H1 (cell line): Measurements from ENCODE around the gene SMG5. TPM values are rescaled to one million over a fixed set of nuclear protein-coding genes. Genes with fewer than 3 reads are reported as not detected.

Experiments used
- CTCF ChIA-PET: fragments of 300-600 bp; sonication (Branson Sonifier 250); formaldehyde crosslinking; loops from one replicate; lab custom pipeline; 2021; ENCODE audit not compliant: partially characterized antibody; lab: Charles Lee
- POLR2A ChIA-PET: fragments of 300-600 bp; sonication (Branson Sonifier 250); formaldehyde crosslinking; loops from one replicate; lab custom pipeline; 2021; ENCODE audit warnings: inconsistent platforms; ENCODE audit not compliant: partially characterized antibody; lab: Charles Lee
- DNase-seq, 2 experiments: peaks; one replicate each; pipeline versions ENCODE4 v3.0.0 to v3.0.0-alpha.2; 2010 to 2022; ENCODE audit warnings: low spot score in 2 of 2, low read depth in 1 of 2, mixed read lengths in 1 of 2
- FAIRE-seq: peaks from 2 replicates; lab custom pipeline; 2011; peaks lifted over from hg19 to GRCh38; lab: Jason Lieb, UNC
- H2AFZ ChIP-seq: 2 replicates; pipeline ENCODE4 v1.8.1; 2012; ENCODE audit warnings: low read length, inconsistent platforms
- H2AK5ac ChIP-seq: 2 replicates; pipeline ENCODE4 v1.6.1; 2013; ENCODE audit warnings: low read depth, low read length
- H2BK120ac ChIP-seq: replicated peaks from 2 replicates; pipeline ENCODE3; 2013; ENCODE audit warnings: low read depth, low read length, inconsistent platforms
- H2BK12ac ChIP-seq: 2 replicates; pipeline ENCODE4 v1.6.1; 2013; ENCODE audit warnings: low read depth, low read length
- H2BK15ac ChIP-seq: 2 replicates; pipeline ENCODE4 v1.6.1; 2013; ENCODE audit warnings: low read length
- H2BK20ac ChIP-seq: 2 replicates; pipeline ENCODE4 v1.6.1; 2013; ENCODE audit warnings: low read length
- H2BK5ac ChIP-seq: 2 replicates; pipeline ENCODE4 v1.6.1; 2013; ENCODE audit warnings: low read depth, low read length
- H3K14ac ChIP-seq: 2 replicates; pipeline ENCODE4 v1.6.1; 2013; ENCODE audit warnings: inconsistent platforms; ENCODE audit not compliant: insufficient read length
- H3K18ac ChIP-seq: 2 replicates; pipeline ENCODE4 v1.6.1; 2013; ENCODE audit warnings: low read length; ENCODE audit errors: extremely low read depth
- H3K23ac ChIP-seq: 2 replicates; pipeline ENCODE4 v1.6.1; 2013; ENCODE audit warnings: inconsistent platforms; ENCODE audit not compliant: insufficient read length
- H3K23me2 ChIP-seq: 2 replicates; pipeline ENCODE4 v1.6.1; 2013; ENCODE audit warnings: low read depth, low read length
- H3K27ac ChIP-seq: 2 replicates; pipeline ENCODE4 v1.6.1; 2011; ENCODE audit warnings: low read depth, low read length, inconsistent platforms
- H3K27me3 ChIP-seq, 4 experiments: replicated peaks in 1 of 4; 1 replicate in 1 of 4; 2 replicates in 3 of 4; pipeline versions ENCODE4 v1.6.1 to v1.8.1; 2011 to 2013; ENCODE audit warnings: low read length in 3 of 4, mild to moderate bottlenecking in 3 of 4, inconsistent platforms in 2 of 4, mixed read lengths in 2 of 4, moderate library complexity in 1 of 4; ENCODE audit not compliant: control insufficient read depth in 3 of 4, insufficient read depth in 3 of 4; ENCODE audit errors: extremely low read depth in 1 of 4
- H3K36me3 ChIP-seq, 4 experiments: 2 replicates each; pipeline versions ENCODE4 v1.6.1 to v1.8.1; 2011 to 2013; ENCODE audit warnings: mild to moderate bottlenecking in 4 of 4, low read length in 3 of 4, moderate library complexity in 2 of 4, control low read depth in 1 of 4, inconsistent platforms in 1 of 4; ENCODE audit not compliant: insufficient read depth in 4 of 4, control insufficient read depth in 2 of 4
- H3K4ac ChIP-seq: replicated peaks from 2 replicates; pipeline ENCODE3; 2013; ENCODE audit warnings: low read length, low read depth, mixed read lengths, inconsistent platforms; ENCODE audit not compliant: insufficient read length
- H3K4me1 ChIP-seq, 4 experiments: replicated peaks in 1 of 4; 1 replicate in 1 of 4; 2 replicates in 3 of 4; pipeline versions ENCODE4 v1.6.1 to v1.8.1; 2011 to 2013; ENCODE audit warnings: low read length in 3 of 4, inconsistent platforms in 2 of 4, mixed read lengths in 1 of 4; ENCODE audit not compliant: insufficient read depth in 4 of 4, control insufficient read depth in 3 of 4
- H3K4me2 ChIP-seq, 2 experiments: 2 replicates each; pipeline versions ENCODE4 v1.6.1 to v1.8.1; 2011 to 2013; ENCODE audit warnings: low read depth in 2 of 2, low read length in 2 of 2, control low read depth in 1 of 2, inconsistent platforms in 1 of 2, mild to moderate bottlenecking in 1 of 2; ENCODE audit not compliant: insufficient read depth in 1 of 2
- H3K4me3 ChIP-seq, 4 experiments: fragments of 200-600, 300-600 bp in 1 of 4; sonication (generic), shearing (Covaris generic), sonication (Bioruptor Twin) in 1 of 4; 2 replicates each; pipeline versions ENCODE4 v1.5.1 to v1.8.1; 2011 to 2016; ENCODE audit warnings: low read length in 4 of 4, low read depth in 3 of 4, control low read depth in 2 of 4, inconsistent platforms in 2 of 4, mild to moderate bottlenecking in 2 of 4, mixed read lengths in 1 of 4, moderate library complexity in 1 of 4; ENCODE audit not compliant: insufficient read depth in 2 of 4; ENCODE audit errors: extremely low read depth in 1 of 4
- H3K56ac ChIP-seq: replicated peaks from 2 replicates; pipeline ENCODE3; 2013; ENCODE audit warnings: low read depth, mild to moderate bottlenecking, mixed read lengths, low read length, inconsistent platforms; ENCODE audit not compliant: insufficient read length
- H3K79me1 ChIP-seq: 2 replicates; pipeline ENCODE4 v1.6.1; 2013; ENCODE audit warnings: low read depth, low read length, control low read depth
- H3K79me2 ChIP-seq, 2 experiments: 2 replicates each; pipeline versions ENCODE4 v1.6.1 to v1.8.1; 2012 to 2013; ENCODE audit warnings: low read length in 2 of 2, mild to moderate bottlenecking in 2 of 2, inconsistent platforms in 1 of 2; ENCODE audit not compliant: insufficient read depth in 2 of 2, control insufficient read depth in 1 of 2
- H3K9ac ChIP-seq, 4 experiments: replicated peaks in 1 of 4; 1 replicate in 1 of 4; 2 replicates in 3 of 4; pipeline versions ENCODE4 v1.6.1 to v1.8.1; 2011 to 2013; ENCODE audit warnings: low read depth in 3 of 4, low read length in 3 of 4, control low read depth in 2 of 4, mild to moderate bottlenecking in 2 of 4, moderate library complexity in 2 of 4, inconsistent platforms in 1 of 4; ENCODE audit errors: extremely low read depth in 1 of 4
- H3K9me3 ChIP-seq, 2 experiments: 2 replicates each; pipeline versions ENCODE4 v1.6.1 to v1.8.1; 2012 to 2013; ENCODE audit warnings: mild to moderate bottlenecking in 2 of 2, moderate library complexity in 2 of 2, control low read depth in 1 of 2, inconsistent platforms in 1 of 2, low read depth in 1 of 2, low read length in 1 of 2, mixed read lengths in 1 of 2; ENCODE audit not compliant: insufficient read depth in 2 of 2
- H4K20me1 ChIP-seq, 2 experiments: replicated peaks in 1 of 2; 2 replicates each; pipeline versions ENCODE3 to v1.8.1; 2011 to 2013; ENCODE audit warnings: inconsistent platforms in 2 of 2, low read length in 2 of 2, mild to moderate bottlenecking in 1 of 2; ENCODE audit not compliant: insufficient read depth in 2 of 2, control insufficient read depth in 1 of 2
- H4K5ac ChIP-seq: 2 replicates; pipeline ENCODE4 v1.6.1; 2013; ENCODE audit warnings: low read length, low read depth, mixed read lengths, inconsistent platforms; ENCODE audit not compliant: insufficient read length
- H4K8ac ChIP-seq: 2 replicates; pipeline ENCODE4 v1.8.0; 2013; ENCODE audit warnings: mild to moderate bottlenecking, moderate library complexity, low read length, inconsistent platforms; ENCODE audit not compliant: insufficient read depth; ENCODE audit errors: extremely low read depth
- H4K91ac ChIP-seq: replicated peaks from 2 replicates; pipeline ENCODE3; 2013; ENCODE audit warnings: low read length, mixed read lengths, inconsistent platforms; ENCODE audit not compliant: insufficient read length
- ASH2L ChIP-seq: fragments of 200-600, 300-600 bp; sonication (generic); IDR thresholded peaks from one replicate; pipeline ENCODE4 v1.7.1; 2017; ENCODE audit warnings: low read length
- BACH1 ChIP-seq: IDR thresholded peaks from 2 replicates; pipeline ENCODE4 v1.6.1; 2012; ENCODE audit warnings: low read length, improper control_type of control experiment
- EP300 ChIP-seq, 2 experiments: IDR thresholded peaks; 1 replicate in 1 of 2; 2 replicates in 1 of 2; pipeline ENCODE4 v1.6.1; 2011 to 2012; ENCODE audit warnings: low read depth in 2 of 2, low read length in 2 of 2, mild to moderate bottlenecking in 2 of 2, borderline replicate concordance in 1 of 2, inconsistent platforms in 1 of 2, moderate library complexity in 1 of 2
- GTF2F1 ChIP-seq: IDR thresholded peaks from 2 replicates; pipeline ENCODE4 v1.6.1; 2012; ENCODE audit warnings: low read depth, low read length, improper control_type of control experiment, borderline replicate concordance
- JUN ChIP-seq: IDR thresholded peaks from 2 replicates; pipeline ENCODE4 v1.6.1; 2011; ENCODE audit warnings: low read depth, mild to moderate bottlenecking, improper control_type of control experiment, low read length
- KDM4A ChIP-seq: IDR thresholded peaks from one replicate; pipeline ENCODE4 v1.7.1; 2012; ENCODE audit warnings: low read depth, mild to moderate bottlenecking, moderate library complexity, low read length, inconsistent platforms; ENCODE audit not compliant: severe bottlenecking
- NRF1 ChIP-seq: IDR thresholded peaks from 2 replicates; pipeline ENCODE4 v1.6.1; 2011; ENCODE audit warnings: mild to moderate bottlenecking, low read depth, low read length, improper control_type of control experiment
- PHF8 ChIP-seq: fragments of 200-600 bp; sonication (generic); conservative IDR thresholded peaks from 2 replicates; pipeline ENCODE4 v1.7.1; 2012; ENCODE audit warnings: low read depth, mild to moderate bottlenecking, inconsistent platforms, low read length, moderate library complexity
- POLR2A ChIP-seq, 2 experiments: IDR thresholded peaks; 1 replicate in 1 of 2; 2 replicates in 1 of 2; pipeline ENCODE4 v1.6.1; 2011; ENCODE audit warnings: low read depth in 2 of 2, low read length in 2 of 2, mild to moderate bottlenecking in 2 of 2; ENCODE audit errors: control extremely low read depth in 1 of 2
- POU5F1 ChIP-seq: IDR thresholded peaks from 2 replicates; pipeline ENCODE4 v1.6.1; 2011; ENCODE audit warnings: low read depth, mild to moderate bottlenecking, low read length, moderate library complexity
- RNF2 ChIP-seq: fragments of 200-900, 300-1000 bp; sonication (generic); IDR thresholded peaks from 2 replicates; pipeline ENCODE4 v1.7.1; 2016; ENCODE audit warnings: borderline replicate concordance, low read depth, mild to moderate bottlenecking, antibody characterized with exemption, low read length; ENCODE audit not compliant: poor library complexity, severe bottlenecking; ENCODE audit errors: missing control alignments
- SIN3A ChIP-seq, 2 experiments: IDR thresholded peaks in 1 of 2; conservative IDR thresholded peaks in 1 of 2; 2 replicates each; pipeline ENCODE4 v1.6.1; 2011 to 2012; ENCODE audit warnings: low read length in 2 of 2, improper control_type of control experiment in 1 of 2, low read depth in 1 of 2, mild to moderate bottlenecking in 1 of 2
- SP4 ChIP-seq: IDR thresholded peaks from 2 replicates; pipeline ENCODE4 v1.6.1; 2012; ENCODE audit warnings: low read length, inconsistent platforms
- SRF ChIP-seq: IDR thresholded peaks from 2 replicates; pipeline ENCODE4 v1.6.1; 2011; ENCODE audit warnings: mild to moderate bottlenecking, low read depth, low read length, moderate library complexity
- WGBS, 2 experiments: shearing (Covaris generic) in 1 of 2; methylation state at CpG; one replicate each; pipeline versions ENCODE4 v1.1.6 to v1.1.7; 2013 to 2015; ENCODE audit warnings: low lambda C conversion rate in 2 of 2, mixed read lengths in 2 of 2, inconsistent platforms in 1 of 2, low coverage in 1 of 2, missing lambda C conversion rate in 1 of 2; ENCODE audit not compliant: insufficient replicate concordance in 2 of 2, insufficient coverage in 1 of 2, insufficient read length in 1 of 2; ENCODE audit errors: extremely low coverage in 1 of 2, missing lambda C conversion rate in 1 of 2; 5-methylcytosine and 5-hydroxymethylcytosine counted together
- polyA plus RNA-seq, 7 experiments: library from polyadenylated mRNA; depleted of rRNA in 3 of 7; stranded (reverse) in 5 of 7; unstranded in 2 of 7; fragments of >200 nt in 5 of 7; fragments of 200-250 nt in 2 of 7; gene quantifications; 1 replicate in 5 of 7; 2 replicates in 1 of 7; 4 replicates in 1 of 7; pipeline versions ENCODE4 v1.2.1 to v1.2.3, GENCODE V29; 2011 to 2013; ENCODE audit warnings: missing spikeins in 2 of 7, mixed read lengths in 2 of 7
- total RNA-seq: library from RNA; stranded (reverse); fragmentation: NEBNext Ultra II Directional; extraction: Animal tissue kit (Norgen Biotek cat#: 25700); gene quantifications from 2 replicates; pipeline ENCODE4 v1.2.1, GENCODE V29; 2021

The SMG5 gene
- total and polyA plus RNA-seq, 2 of the 8 experiments (the other 6 are each of a cell fraction or from before 2014, with no cell fraction given) = 32.7 to 98.0 TPM

DNA sequence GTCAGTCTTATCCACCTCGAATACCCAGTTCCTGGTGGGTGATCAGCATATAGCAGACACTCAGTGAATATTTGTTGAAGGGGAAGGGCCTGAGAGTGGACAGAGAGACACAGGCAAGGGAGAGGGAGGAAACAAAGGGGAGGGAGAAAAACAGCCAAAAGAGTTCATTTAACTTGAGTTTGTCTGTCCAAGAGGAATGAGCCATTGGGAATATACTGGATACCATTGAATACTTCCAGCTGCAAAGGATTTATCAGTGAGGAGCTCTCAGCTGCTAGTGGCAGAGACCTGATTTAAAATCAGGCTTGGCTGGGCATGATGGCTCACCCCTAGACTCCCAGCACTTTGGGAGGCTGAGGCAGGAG lies 52.2 kb downstream of the SMG5 start:
- Histone ChIP-seq H2BK12ac (no peak overlapping the region), H2BK5ac (no peak overlapping the region), H4K8ac (no peak overlapping the region), H2BK20ac (no peak overlapping the region), H3K27ac (no peak overlapping the region), H4K20me1 (peaks cover 0 to 5% of the 10 kb centered on the region in 2 experiments), H3K9ac (no peak overlapping the region), H2BK15ac (no peak overlapping the region), H3K23ac (no peak overlapping the region), H3K27me3 (no peaks in the 10 kb centered on the region), H2AK5ac (no peak overlapping the region), H3K4me2 (no peak overlapping the region), H3K23me2 (no peaks in the 10 kb centered on the region), H3K4me1 (no peaks in the 10 kb centered on the region), H3K79me2 (0 out of 4 replicates have a peak, but pooled peaks cover 0 to 8% of the 10 kb centered on the region in 2 experiments), H3K56ac (no peak overlapping the region), H3K4ac (no peak overlapping the region), H3K4me3 (no peak overlapping the region), H3K79me1 (peaks cover 3% of the 10 kb centered on the region), H3K18ac (no peak overlapping the region), H2BK120ac (no peak overlapping the region), H3K9me3 (no peaks in the 10 kb centered on the region), H4K5ac (no peak overlapping the region), H2AFZ (no peak overlapping the region), H3K14ac (no peak overlapping the region), H3K36me3 (peaks cover 4 to 22% (median 10%) of the 10 kb centered on the region in 4 experiments; a peak in 6 of 8 replicates), H4K91ac (no peak overlapping the region)
- ChIA-PET POLR2A (interaction anchor here (1.0 to 12.7 kb wide), 4 partner anchors 12 to 81 kb away, joined by 3 to 82 read pairs (median 8); partner anchors contain the start of genes BGLAP, PAQR6 and PMF1), CTCF (interaction anchor here (0.7 to 47.2 kb wide), 5 partner anchors 9 to 134 kb away, joined by 3 to 1265 read pairs (median 3); partner anchors contain the start of gene SEMA4A)
- DNase-seq (no peak), FAIRE-seq (no peak)
- WGBS, 2 experiments = 82% methylated on average over 1 of the region's 1 CpG; no CpG with 5 or more reads in 1 of the 2 experiments
- TF ChIP-seq PHF8 (no peak), JUN (no peak), POLR2A (IDR thresholded peaks at IDR 0.05; ENCODE audit: control extremely low read depth in 1 of 2, low read depth in 2 of 2, low read length in 2 of 2) (no peak), EP300 (IDR thresholded peaks at IDR 0.05; ENCODE audit: borderline replicate concordance in 1 of 2, low read depth in 2 of 2, low read length in 2 of 2) (no peak), BACH1 (no peak), GTF2F1 (no peak), SRF (no peak), ASH2L (no peak), POU5F1 (no peak), RNF2 (no peak), NRF1 (no peak), KDM4A (no peak), SP4 (no peak), SIN3A (conservative IDR thresholded peaks at IDR 0.05 in 1 of 2, IDR thresholded peaks at IDR 0.05 in 1 of 2; ENCODE audit: low read depth in 1 of 2, low read length in 2 of 2) (no peak)
